SU-DHL-6 (cell line): ENCODE results near the gene NACC2.

Source experiments
- H2AFZ ChIP-seq: fragments of 200-600 bp; sonication (generic); 2 replicates; pipeline ENCODE4 v1.6.1; 2014; ENCODE audit warnings: low read depth, mild to moderate bottlenecking, moderate library complexity, mixed read lengths, antibody characterized with exemption, low read length; ENCODE audit not compliant: severe bottlenecking
- H3F3A ChIP-seq: fragments of 200-600 bp; shearing (Covaris generic); 2 replicates; pipeline ENCODE4 v1.6.0; 2016; ENCODE audit warnings: antibody characterized with exemption, mild to moderate bottlenecking; ENCODE audit not compliant: insufficient read depth
- H3K27ac ChIP-seq: fragments of 200-600 bp; sonication (generic); 2 replicates; pipeline ENCODE4 v1.5.1; 2016; ENCODE audit warnings: low read depth, mild to moderate bottlenecking, low read length, moderate library complexity, mixed read lengths
- H3K27me3 ChIP-seq: fragments of 200-600 bp; sonication (generic), shearing (Covaris generic); 2 replicates; pipeline ENCODE4 v1.6.0; 2014; ENCODE audit warnings: mild to moderate bottlenecking, low read length
- H3K36me3 ChIP-seq: fragments of 200-600 bp; sonication (generic); 2 replicates; pipeline ENCODE4 v1.6.1; 2014; ENCODE audit warnings: mild to moderate bottlenecking, low read length, mixed read lengths
- H3K4me2 ChIP-seq: fragments of 300-600, 200-600 bp; shearing (Covaris generic), sonication (generic); 2 replicates; pipeline ENCODE4 v1.6.0; 2014; ENCODE audit warnings: low read length, low read depth, mild to moderate bottlenecking; ENCODE audit not compliant: poor library complexity, severe bottlenecking
- H3K4me3 ChIP-seq: fragments of 200-600 bp; sonication (generic); 2 replicates; pipeline ENCODE4 v1.5.1; 2014; ENCODE audit warnings: antibody characterized with exemption, low read length, mild to moderate bottlenecking, mixed read lengths; ENCODE audit not compliant: insufficient read depth, poor library complexity, severe bottlenecking
- H3K79me2 ChIP-seq: fragments of 200-600 bp; sonication (generic); 2 replicates; pipeline ENCODE4 v1.6.1; 2014; ENCODE audit warnings: mild to moderate bottlenecking, low read length, moderate library complexity; ENCODE audit not compliant: insufficient read depth
- H3K9ac ChIP-seq: fragments of 200-600 bp; sonication (generic); 2 replicates; pipeline ENCODE4 v1.7.0; 2014; ENCODE audit warnings: mild to moderate bottlenecking, low read length
- H3K9me2 ChIP-seq: fragments of 200-600 bp; sonication (generic); replicated peaks from 2 replicates; pipeline ENCODE4 v1.6.1; 2014; ENCODE audit warnings: low read length; ENCODE audit not compliant: insufficient read depth
- H3K9me3 ChIP-seq: fragments of 200-600 bp; sonication (generic); 2 replicates; pipeline ENCODE4 v1.6.1; 2014; ENCODE audit warnings: low read length, mixed read lengths; ENCODE audit not compliant: insufficient read depth
- H4K20me1 ChIP-seq: fragments of 200-600 bp; sonication (generic); 2 replicates; pipeline ENCODE4 v1.6.1; 2014; ENCODE audit warnings: low read depth, mild to moderate bottlenecking, antibody characterized with exemption, low read length, moderate library complexity, mixed read lengths
- EZH2phosphoT487 ChIP-seq: fragments of 200-600 bp; sonication (generic), shearing (Covaris generic); conservative IDR thresholded peaks from 2 replicates; pipeline ENCODE4 v1.6.1; 2018; ENCODE audit warnings: mild to moderate bottlenecking, antibody characterized with exemption, low read length, moderate library complexity, mixed read lengths
- TF ChIP-seq, protein P1 (sequence below): fragments of 200-600 bp; sonication (generic); IDR thresholded peaks from one replicate; pipeline ENCODE4 v1.5.1; 2017; ENCODE audit warnings: antibody characterized with exemption, mild to moderate bottlenecking, low read length, moderate library complexity; ENCODE audit not compliant: insufficient read depth, poor library complexity, severe bottlenecking

NACC2 gene

DNA sequence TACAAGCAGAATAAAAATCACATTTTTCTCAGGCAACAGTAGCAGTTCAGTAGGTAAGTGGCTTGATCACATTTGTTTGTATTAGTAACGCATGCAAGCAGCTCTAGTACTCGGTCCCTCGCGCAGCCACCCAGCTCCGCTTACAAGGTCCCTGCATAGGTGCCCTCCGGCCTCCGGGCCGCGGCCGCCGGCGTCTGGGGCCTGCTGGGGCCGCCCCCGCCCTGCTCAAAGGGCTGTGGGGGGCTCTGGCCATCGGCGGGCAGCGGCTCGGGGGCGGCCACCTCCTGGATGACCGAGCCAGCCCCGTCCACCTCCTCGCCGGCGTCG is 83.8 kb downstream of the NACC2 start:
- H3K27ac ChIP-seq, result no peak overlapping the region

DNA sequence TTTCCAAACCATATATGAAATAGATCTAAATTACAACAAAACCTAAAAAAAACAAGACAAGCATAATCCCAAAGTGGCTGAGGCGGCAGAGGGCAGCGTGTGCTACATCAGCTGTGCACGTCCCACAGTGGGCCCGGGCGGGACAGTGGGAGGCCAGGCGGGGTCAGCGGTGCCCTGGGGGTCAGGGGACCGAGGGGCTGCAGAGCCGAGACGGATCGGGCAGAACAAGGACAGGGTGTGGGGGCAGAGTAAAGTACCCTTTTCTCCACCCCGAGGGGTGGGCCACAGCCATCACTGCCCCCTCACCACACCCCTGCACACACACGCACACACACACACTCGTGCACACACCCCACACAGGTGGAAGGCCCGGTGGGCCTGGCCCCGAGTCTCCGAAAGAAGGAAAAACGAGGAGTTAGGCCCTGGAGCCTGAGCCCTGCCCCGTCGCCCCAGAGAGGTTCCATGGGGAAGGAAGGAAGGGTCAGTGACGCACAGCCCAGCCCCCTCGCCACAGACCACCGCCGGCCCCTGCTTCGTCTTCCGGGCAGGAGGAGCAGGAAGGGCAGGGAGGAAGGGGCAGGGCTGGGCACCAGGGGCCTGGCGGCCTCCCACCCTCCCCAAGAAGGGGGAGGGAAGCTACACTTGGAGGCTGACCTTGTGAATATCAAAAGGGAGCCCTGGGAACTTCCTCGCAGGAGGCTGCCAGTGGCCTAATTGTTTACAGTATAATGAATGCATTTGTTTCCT is 84.3 kb downstream of the NACC2 start:
- Histone ChIP-seq H3F3A (peaks cover 5% of the 10 kb centered on the region; the same call in 1 of the 2 replicates), H2AFZ (no peak overlapping the region), H3K36me3 (no peaks in the 10 kb centered on the region), H3K79me2 (no peaks in the 10 kb centered on the region), H3K27me3 (no peaks in the 10 kb centered on the region), H4K20me1 (no peaks in the 10 kb centered on the region), H3K9me3 (no peaks in the 10 kb centered on the region), H3K27ac (no peak overlapping the region), H3K9ac (no peak overlapping the region), H3K4me3 (no peak overlapping the region), H3K9me2 (no peaks in the 10 kb centered on the region), H3K4me2 (no peak overlapping the region)
- TF ChIP-seq EZH2phosphoT487, result no peak
- TF ChIP-seq, protein P1, sequence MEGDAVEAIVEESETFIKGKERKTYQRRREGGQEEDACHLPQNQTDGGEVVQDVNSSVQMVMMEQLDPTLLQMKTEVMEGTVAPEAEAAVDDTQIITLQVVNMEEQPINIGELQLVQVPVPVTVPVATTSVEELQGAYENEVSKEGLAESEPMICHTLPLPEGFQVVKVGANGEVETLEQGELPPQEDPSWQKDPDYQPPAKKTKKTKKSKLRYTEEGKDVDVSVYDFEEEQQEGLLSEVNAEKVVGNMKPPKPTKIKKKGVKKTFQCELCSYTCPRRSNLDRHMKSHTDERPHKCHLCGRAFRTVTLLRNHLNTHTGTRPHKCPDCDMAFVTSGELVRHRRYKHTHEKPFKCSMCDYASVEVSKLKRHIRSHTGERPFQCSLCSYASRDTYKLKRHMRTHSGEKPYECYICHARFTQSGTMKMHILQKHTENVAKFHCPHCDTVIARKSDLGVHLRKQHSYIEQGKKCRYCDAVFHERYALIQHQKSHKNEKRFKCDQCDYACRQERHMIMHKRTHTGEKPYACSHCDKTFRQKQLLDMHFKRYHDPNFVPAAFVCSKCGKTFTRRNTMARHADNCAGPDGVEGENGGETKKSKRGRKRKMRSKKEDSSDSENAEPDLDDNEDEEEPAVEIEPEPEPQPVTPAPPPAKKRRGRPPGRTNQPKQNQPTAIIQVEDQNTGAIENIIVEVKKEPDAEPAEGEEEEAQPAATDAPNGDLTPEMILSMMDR, result no peak

More for the DNA sequence above, 83.8 kb downstream of the NACC2 start:
- TF ChIP-seq, protein P1, result no peak
- TF ChIP-seq EZH2phosphoT487, result no peak
- no peaks in the 10 kb centered on the region for H3K27me3 ChIP-seq
- no peaks in the 10 kb centered on the region for H4K20me1 ChIP-seq
- H3K9me3 ChIP-seq, result no peaks in the 10 kb centered on the region
- no peak overlapping the region for H3K4me3 ChIP-seq
- no peak overlapping the region for H3K4me2 ChIP-seq
- no peaks in the 10 kb centered on the region for H3K36me3 ChIP-seq
- H3K9ac ChIP-seq, result no peak overlapping the region
- H3K9me2 ChIP-seq, result no peaks in the 10 kb centered on the region
- peaks cover 5% of the 10 kb centered on the region; the same call in 1 of the 2 replicates for H3F3A ChIP-seq
- no peak overlapping the region for H2AFZ ChIP-seq
- H3K79me2 ChIP-seq, result no peaks in the 10 kb centered on the region

DNA sequence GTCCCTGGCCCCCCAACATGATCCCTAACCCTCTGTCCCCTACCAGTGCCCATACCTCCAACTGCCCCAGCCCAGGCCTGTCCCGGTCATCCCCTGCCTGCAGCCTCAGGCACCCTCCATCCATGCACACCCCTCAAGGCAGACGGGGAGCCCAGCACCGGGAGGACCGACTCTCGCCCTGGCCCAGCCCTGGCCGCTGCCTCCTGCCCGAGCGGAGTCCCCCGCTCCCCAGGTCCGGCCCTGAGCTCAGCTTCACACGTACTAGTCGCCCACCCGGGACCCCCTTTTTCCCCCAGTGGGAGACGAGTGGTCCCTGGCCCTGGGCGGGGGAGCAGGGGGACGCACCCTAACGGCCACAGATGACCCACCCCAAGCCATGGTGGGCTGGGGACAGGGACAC is 84.9 kb downstream of the NACC2 start:
- H3F3A ChIP-seq, result peaks cover 5% of the 10 kb centered on the region; the same call in 1 of the 2 replicates
- H3K4me3 ChIP-seq, result no peak overlapping the region
- TF ChIP-seq, protein P1, result no peak
- no peak for TF ChIP-seq EZH2phosphoT487
- H4K20me1 ChIP-seq, result no peaks in the 10 kb centered on the region
- H3K27ac ChIP-seq, result no peak overlapping the region
- H3K4me2 ChIP-seq, result no peak overlapping the region
- H3K36me3 ChIP-seq, result no peaks in the 10 kb centered on the region
- no peaks in the 10 kb centered on the region for H3K9me2 ChIP-seq
- H3K27me3 ChIP-seq, result no peaks in the 10 kb centered on the region
- H3K9ac ChIP-seq, result no peak overlapping the region
- no peaks in the 10 kb centered on the region for H3K9me3 ChIP-seq
- H2AFZ ChIP-seq, result no peak overlapping the region
- no peaks in the 10 kb centered on the region for H3K79me2 ChIP-seq
